Colonic mucosa (tissue), 4 donors: ENCODE data around the gene AMN. TPM values are rescaled to one million over a fixed set of nuclear protein-coding genes. Genes with fewer than 3 reads are reported as not detected.

Source experiments
- DNase-seq: peaks from one replicate; pipeline ENCODE4 v3.0.0-alpha.2; 2020
- H3K27ac ChIP-seq: fragments of 200-600 bp; one replicate; pipeline ENCODE4 v1.8.0; 2021
- H3K27me3 ChIP-seq: fragments of 200-600 bp; one replicate; pipeline ENCODE4 v1.8.0; 2021
- H3K36me3 ChIP-seq: fragments of 200-600 bp; one replicate; pipeline ENCODE4 v1.8.0; 2021
- H3K4me1 ChIP-seq: fragments of 200-600 bp; one replicate; pipeline ENCODE4 v1.8.0; 2021; ENCODE audit warnings: mild to moderate bottlenecking
- H3K4me3 ChIP-seq: fragments of 200-600 bp; one replicate; pipeline ENCODE4 v1.8.0; 2021
- H3K9ac ChIP-seq, 2 donors: one replicate each; pipeline ENCODE4 v1.7.0; 2013; ENCODE audit warnings: control low read depth in 2 of 2, low read depth in 2 of 2, low read length in 2 of 2
- H3K9me3 ChIP-seq: fragments of 200-600 bp; one replicate; pipeline ENCODE4 v1.8.0; 2021
- intact Hi-C: fragments of 100-400 bp; cut with DNase I; formaldehyde crosslinking; loops from one replicate; pipeline ENCODE4 v1.14.1; 2022
- total RNA-seq, 2 donors: library from RNA; stranded (reverse); fragmentation: NEBNext Ultra II Directional in 1 of 2; extraction: Animal tissue kit (Norgen Biotek cat#: 25700) in 1 of 2; gene quantifications; one replicate each; pipeline ENCODE4 v1.2.1, GENCODE V29; 2021
- TF ChIP-seq, protein P1 (sequence below): fragments of 200-600 bp; IDR thresholded peaks from one replicate; pipeline ENCODE4 v1.8.0; 2022; ENCODE audit warnings: antibody characterized with exemption, mild to moderate bottlenecking
- donor health status: healthy.
- donor health status: DM: no; HTN: no; CAD: no.
- donor health status: DM: no; HTN: no; CAD: no.

AMN gene
- total RNA-seq, 2 donors from 2014 or later: 186 to 239 TPM

DNA sequence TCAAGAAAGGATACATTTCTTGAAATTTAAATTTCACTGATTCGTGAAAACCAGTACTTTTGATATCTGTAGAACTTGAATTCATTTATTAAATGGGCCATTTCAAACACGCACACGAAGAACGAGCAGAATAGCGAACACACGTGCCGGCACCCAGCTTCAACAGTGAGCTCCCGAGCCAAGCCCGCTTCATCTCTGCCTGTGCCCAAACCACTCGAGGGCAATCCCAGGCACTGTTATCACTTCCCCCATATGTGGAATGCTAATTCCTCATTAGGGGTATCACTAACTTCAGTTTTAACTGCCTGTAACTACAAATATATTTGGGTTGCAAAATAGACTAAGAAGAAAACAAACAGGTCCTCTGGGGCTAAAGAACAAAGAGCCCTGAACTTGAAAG is 48.0 kb downstream of the AMN start:
- Histone ChIP-seq H3K36me3 (peaks cover 12% of the 10 kb centered on the region), H3K9ac (no peak overlapping the region), H3K4me1 (no peaks in the 10 kb centered on the region), H3K4me3 (no peak overlapping the region), H3K27ac (no peak overlapping the region), H3K27me3 (no peaks in the 10 kb centered on the region), H3K9me3 (no peaks in the 10 kb centered on the region)
- intact Hi-C loops: no loop called here
- TF ChIP-seq, protein P1, sequence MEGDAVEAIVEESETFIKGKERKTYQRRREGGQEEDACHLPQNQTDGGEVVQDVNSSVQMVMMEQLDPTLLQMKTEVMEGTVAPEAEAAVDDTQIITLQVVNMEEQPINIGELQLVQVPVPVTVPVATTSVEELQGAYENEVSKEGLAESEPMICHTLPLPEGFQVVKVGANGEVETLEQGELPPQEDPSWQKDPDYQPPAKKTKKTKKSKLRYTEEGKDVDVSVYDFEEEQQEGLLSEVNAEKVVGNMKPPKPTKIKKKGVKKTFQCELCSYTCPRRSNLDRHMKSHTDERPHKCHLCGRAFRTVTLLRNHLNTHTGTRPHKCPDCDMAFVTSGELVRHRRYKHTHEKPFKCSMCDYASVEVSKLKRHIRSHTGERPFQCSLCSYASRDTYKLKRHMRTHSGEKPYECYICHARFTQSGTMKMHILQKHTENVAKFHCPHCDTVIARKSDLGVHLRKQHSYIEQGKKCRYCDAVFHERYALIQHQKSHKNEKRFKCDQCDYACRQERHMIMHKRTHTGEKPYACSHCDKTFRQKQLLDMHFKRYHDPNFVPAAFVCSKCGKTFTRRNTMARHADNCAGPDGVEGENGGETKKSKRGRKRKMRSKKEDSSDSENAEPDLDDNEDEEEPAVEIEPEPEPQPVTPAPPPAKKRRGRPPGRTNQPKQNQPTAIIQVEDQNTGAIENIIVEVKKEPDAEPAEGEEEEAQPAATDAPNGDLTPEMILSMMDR: no peak
- no peak for DNase-seq

DNA sequence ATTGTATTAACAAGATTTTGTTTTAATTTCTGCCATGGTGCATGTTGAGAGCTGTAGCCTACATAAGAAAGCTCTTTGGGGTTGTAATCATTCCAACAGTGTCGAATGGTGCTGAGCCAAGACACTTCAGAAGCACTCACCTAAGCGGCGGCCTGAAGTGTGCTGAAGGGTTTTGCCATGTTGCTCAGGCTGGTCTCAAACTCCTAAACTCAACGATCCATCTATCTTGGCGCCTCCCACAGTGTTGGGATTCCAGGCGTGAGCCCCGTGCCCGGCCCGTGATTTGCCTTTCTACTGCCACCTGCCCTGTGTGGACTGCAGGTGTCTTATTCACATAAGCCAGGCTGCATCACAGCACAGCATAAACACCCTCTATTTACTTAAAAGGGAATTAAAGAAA is 48.9 kb downstream of the AMN start:
- Histone ChIP-seq H3K4me1 (no peaks in the 10 kb centered on the region), H3K9me3 (no peaks in the 10 kb centered on the region), H3K27me3 (no peaks in the 10 kb centered on the region), H3K36me3 (peaks cover 12% of the 10 kb centered on the region), H3K9ac (no peak overlapping the region), H3K27ac (no peak overlapping the region), H3K4me3 (no peak overlapping the region)
- intact Hi-C loops: no loop called here
- no peak for DNase-seq
- TF ChIP-seq, protein P1: no peak

DNA sequence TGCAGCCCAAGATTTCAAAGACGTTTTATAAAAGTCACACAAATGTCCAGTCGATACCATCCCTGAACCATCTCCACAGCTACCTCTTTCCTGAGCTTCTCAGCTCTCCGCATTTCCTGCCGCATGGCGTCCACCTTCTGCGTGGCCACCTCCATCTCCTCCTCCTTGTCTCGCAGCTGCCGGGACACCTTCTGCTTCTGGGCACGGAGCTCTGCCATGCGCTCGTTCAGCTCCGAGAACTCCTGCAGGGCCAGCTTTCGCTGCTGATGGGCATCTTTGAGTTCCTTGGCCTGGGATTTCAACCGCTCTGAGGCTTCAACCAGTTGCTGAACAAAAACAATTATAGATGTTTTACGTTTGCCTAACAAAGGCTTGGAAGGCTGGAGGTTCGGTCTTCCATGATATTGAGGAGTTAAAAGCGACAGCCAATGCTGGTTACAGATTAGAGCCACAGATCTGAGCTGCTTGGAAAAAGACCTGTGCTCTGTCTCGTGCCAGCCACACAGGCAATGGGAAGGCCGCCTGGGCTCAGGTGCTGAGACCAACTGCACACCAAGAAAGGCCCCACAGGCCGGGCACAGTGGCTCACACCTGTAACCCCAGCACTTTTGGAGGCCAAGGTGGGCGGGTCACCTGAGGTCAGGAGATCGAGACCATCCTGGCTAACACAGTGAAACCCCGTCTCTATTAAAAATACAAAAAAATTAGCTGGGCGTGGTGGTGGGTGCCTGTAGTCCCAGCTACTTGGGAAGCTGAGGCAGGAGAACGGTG is 49.6 kb downstream of the AMN start:
- TF ChIP-seq, protein P1: no peak
- Histone ChIP-seq H3K36me3 (peaks cover 12% of the 10 kb centered on the region), H3K4me1 (no peaks in the 10 kb centered on the region), H3K27ac (no peak overlapping the region), H3K4me3 (no peak overlapping the region), H3K9me3 (no peaks in the 10 kb centered on the region), H3K27me3 (no peaks in the 10 kb centered on the region), H3K9ac (no peak overlapping the region)
- DNase-seq: no peak
- intact Hi-C loops: no loop called here

DNA sequence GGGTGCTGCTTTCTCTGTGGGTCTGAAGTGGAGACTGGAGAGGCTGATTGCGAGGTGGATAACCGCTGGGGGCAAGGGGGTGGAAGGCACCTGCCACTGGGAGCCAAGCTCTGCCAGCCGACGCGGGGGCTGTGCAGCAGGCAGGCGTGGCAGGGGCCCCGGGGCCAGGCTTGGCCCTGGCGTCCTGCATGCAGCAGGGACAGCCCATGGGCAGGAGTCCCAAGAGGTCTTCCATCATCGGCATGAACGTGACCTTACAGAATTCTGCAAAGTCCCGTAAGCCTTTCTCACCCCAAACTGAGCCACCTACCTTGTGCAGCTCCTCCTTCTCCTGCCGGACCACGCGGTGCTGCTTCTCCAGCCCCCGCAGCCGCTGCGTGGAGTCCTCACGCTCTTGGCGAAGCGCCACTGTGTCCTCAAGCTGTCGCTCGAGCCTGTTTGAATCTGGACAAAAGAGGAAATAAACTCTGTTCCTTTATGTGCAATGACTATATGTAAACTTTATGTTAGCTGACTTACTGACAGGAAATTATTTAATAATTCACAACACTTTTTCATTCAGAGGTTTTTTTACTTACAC is 51.3 kb downstream of the AMN start:
- TF ChIP-seq, protein P1: no peak
- Histone ChIP-seq H3K4me3 (no peak overlapping the region), H3K9me3 (no peaks in the 10 kb centered on the region), H3K4me1 (no peaks in the 10 kb centered on the region), H3K27ac (no peak overlapping the region), H3K9ac (no peak overlapping the region), H3K27me3 (no peaks in the 10 kb centered on the region), H3K36me3 (peaks cover 12% of the 10 kb centered on the region)
- DNase-seq: no peak
- intact Hi-C loops: no loop called here

DNA sequence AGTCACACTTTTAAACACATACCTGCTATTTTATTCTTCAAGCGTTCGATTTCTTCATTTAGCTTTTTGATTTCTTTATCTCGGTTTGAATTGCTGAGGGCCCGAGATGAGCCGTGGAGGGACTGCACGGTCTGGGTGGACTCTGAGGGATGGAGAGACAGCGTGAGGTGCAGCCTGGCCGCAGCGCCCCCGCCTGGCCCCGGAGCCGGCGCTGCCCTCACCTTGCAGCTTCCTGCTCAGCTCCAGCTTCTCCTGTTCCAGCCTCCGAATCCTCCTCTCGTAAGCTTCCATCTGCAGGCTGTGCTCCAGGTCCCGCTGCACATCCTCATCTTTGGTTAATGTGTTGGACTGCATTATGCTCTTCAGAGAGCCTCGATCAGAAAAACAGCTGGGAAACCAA is 53.2 kb downstream of the AMN start:
- Histone ChIP-seq H3K9ac (no peak overlapping the region), H3K4me3 (no peak overlapping the region), H3K27me3 (no peaks in the 10 kb centered on the region), H3K27ac (no peak overlapping the region), H3K4me1 (no peaks in the 10 kb centered on the region), H3K36me3 (peaks cover 12% of the 10 kb centered on the region), H3K9me3 (no peaks in the 10 kb centered on the region)
- DNase-seq: no peak
- intact Hi-C loops: no loop called here
- TF ChIP-seq, protein P1: no peak
